D721Med (cell line): ENCODE data around the gene ADRA2C.

Experiments used
- DNase-seq: peaks from one replicate; pipeline ENCODE4 v3.0.0; 2011; ENCODE audit warnings: low spot score; ENCODE audit not compliant: insufficient read length
- FAIRE-seq: peaks from 2 replicates; lab custom pipeline; 2011; peaks lifted over from hg19 to GRCh38; lab: Jason Lieb, UNC
- TF ChIP-seq, protein P1 (sequence below): IDR thresholded peaks from 2 replicates; pipeline ENCODE4 v1.5.1; 2012; ENCODE audit warnings: mild to moderate bottlenecking, control low read depth; ENCODE audit not compliant: insufficient read depth; ENCODE audit errors: missing control alignments

Gene ADRA2C

DNA sequence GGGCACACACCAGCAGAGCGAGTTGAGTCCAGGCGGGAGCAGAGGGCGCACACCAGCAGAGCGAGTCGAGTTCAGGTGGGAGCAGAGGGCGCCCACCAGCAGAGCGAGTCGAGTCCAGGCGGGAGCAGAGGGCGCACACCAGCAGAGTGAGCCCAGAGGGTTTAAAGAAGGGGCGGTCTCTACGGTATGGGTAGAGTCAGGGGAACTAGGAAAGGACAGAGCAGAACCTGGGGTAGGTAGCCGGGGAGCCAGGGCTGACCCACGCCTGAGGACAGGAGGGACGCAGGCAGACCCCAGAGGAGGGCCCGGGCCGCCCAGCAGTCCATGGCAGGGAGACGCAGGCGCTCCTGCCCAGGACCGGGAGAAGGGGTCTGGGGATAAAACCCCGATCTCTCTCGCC, 22.0 kb upstream of the ADRA2C start:
- DNase-seq = no peak
- no peak for FAIRE-seq
- TF ChIP-seq, protein P1, sequence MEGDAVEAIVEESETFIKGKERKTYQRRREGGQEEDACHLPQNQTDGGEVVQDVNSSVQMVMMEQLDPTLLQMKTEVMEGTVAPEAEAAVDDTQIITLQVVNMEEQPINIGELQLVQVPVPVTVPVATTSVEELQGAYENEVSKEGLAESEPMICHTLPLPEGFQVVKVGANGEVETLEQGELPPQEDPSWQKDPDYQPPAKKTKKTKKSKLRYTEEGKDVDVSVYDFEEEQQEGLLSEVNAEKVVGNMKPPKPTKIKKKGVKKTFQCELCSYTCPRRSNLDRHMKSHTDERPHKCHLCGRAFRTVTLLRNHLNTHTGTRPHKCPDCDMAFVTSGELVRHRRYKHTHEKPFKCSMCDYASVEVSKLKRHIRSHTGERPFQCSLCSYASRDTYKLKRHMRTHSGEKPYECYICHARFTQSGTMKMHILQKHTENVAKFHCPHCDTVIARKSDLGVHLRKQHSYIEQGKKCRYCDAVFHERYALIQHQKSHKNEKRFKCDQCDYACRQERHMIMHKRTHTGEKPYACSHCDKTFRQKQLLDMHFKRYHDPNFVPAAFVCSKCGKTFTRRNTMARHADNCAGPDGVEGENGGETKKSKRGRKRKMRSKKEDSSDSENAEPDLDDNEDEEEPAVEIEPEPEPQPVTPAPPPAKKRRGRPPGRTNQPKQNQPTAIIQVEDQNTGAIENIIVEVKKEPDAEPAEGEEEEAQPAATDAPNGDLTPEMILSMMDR = no peak

DNA sequence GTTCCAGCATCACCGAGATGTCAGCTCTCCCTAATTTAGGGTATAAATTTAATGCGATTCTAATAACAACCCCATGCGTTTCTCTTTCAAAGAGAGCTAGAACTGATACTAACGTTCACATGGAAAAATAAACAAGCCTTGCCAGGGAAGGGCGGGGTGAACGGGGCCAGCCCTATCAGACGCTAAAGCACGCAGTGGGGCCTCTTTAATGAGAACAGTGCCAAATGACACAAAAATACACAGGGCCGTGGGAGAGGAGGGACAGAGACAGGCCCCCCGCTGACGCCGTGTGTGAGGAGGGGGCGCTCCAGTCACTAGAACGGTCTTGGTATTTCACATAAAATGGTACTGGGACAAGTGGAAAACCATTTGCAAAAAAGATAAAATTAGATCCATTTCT, 21.3 kb upstream of the ADRA2C start:
- TF ChIP-seq, protein P1 = no peak
- FAIRE-seq = no peak
- DNase-seq = no peak

DNA sequence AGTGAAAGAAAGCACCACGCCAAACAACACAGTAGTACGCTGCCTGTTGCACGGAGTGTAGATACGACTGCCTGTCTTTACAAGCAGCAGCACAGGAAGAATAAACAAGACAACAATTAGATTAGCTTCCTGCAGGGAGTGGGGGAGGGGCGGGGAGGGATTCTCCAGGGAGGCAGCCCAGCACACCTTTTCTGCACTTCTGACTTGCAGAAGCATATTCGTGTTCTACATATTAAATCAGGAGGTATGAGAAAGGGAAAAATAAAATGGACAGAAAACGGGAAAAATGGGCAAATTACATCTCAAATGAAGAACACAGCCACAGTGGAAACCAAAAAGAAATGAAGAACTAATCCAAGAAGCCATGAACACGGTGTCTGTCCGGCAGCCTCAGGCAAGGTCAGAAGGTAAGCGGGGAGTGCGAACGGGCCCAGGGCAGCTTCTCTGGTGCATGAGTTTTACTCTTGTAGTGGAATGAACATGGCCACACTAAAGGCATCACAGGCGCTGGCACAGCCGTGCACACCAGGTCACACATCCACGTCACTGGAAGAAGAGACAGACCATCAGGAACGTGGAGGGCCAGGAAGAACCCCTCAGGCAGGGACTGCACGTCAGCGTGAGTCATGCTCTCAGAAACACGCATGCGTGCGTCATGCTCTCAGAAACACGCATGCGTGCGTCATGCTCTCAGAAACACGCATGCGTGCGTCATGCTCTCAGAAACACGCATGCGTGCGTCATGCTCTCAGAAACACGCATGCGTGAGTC, 20.1 kb upstream of the ADRA2C start:
- no peak for FAIRE-seq
- TF ChIP-seq, protein P1 = no peak
- DNase-seq = no peak

DNA sequence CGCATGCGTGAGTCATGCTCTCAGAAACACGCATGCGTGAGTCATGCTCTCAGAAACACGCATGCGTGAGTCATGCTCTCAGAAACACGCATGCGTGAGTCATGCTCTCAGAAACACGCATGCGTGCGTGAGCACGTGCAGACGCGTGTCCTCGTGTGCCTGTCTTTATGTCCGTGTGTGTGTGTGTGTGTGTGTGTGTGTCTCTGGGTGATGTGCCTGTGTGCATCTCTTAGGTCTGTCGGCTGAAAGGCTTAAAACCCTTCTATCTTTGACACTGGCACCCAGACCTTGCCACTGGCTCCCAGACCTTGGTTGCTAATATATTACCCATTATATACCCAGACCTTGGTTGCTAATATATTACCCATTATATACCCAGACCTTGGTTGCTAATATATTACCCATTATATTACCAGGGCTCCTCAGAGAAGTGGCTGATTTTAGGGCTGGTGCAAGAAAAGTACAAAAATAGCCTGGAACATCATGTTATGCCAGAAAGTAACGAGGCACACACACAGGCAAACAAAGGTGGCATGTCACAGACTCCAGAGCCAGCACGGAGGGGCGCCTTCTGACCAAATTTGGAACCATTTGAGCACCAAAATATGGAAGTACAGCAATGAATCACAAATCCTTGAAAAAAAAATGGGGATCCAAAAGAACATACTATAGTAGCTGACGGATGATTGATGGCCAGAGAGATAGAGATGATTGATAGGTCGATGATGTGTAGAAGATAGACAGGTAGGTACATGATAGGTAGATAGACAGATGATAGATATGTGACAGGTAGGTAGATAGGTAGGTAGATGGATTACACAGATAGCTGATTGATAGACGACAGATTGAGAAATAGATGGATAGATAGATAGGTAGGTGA, 19.2 kb upstream of the ADRA2C start:
- DNase-seq (no peak), FAIRE-seq (no peak)
- TF ChIP-seq, protein P1 = no peak

DNA sequence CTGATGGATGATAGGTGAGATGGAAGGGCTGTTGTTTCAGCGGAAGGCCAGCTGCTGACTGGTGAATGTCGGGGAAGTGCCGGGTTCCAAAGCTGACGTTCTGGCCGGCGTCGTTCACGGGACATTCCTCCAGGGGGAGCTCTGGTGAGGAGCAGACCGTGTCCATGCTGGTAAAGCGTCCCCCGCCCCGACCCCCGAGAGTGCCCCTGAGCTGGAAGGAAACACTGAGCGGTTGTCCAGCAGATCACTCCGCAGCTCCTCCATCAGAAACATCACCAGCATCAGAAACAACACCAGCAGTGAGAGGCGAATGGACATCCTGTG, 18.6 kb upstream of the ADRA2C start:
- FAIRE-seq (no peak), DNase-seq (no peak)
- TF ChIP-seq, protein P1 = peak; percentile 36

DNA sequence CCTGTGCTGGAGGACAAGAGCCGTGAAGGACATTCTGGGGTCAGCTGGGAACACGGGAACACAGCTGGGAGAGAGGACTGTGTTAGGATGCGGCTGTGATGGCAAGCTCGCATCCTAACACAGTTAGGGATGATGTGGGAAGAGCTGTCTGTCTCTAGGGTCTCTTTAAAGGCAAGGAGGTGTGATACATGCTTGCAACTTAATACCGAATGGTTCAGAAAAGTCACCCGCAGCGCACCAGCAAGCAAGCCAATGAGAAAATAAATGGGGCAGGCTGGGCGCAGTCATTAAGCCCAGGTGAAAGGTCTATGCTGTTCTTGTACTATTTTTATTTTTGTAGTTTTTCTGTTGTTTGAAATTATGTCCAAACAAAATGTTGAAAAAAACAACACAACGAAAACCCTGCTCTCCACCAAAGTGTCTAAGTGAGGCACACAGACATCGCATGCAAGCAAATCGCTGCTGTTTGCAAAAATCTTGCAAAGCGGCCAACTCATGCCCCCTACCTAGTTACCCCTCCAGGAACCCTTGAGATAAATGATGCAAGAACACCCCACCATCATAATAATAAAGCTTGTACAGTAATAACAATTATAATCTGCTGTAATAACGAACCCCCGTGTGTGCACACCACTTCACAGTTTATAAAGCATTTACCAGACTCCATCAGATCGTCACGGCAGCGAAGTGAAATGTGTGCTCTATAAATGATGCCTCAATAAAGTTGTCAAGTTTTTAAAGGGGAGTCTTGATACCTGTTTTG, 17.9 kb upstream of the ADRA2C start:
- no peak for FAIRE-seq
- TF ChIP-seq, protein P1 = no peak
- no peak for DNase-seq
